ENCODE results near the gene PRR5. TPM values are rescaled to one million over a fixed set of nuclear protein-coding genes. Genes with fewer than 3 reads are reported as not detected.

Gene PRR5
- total RNA-seq, 1 donor from 2014 or later = 13.5 TPM

- peak; percentile 96 for TF ChIP-seq CTCF (IDR thresholded peaks at IDR 0.05)
- no peak overlapping the region for H3K4me3 Mint-ChIP-seq (ENCODE audit: unreplicated experiment)
- no peaks in the 10 kb centered on the region for H3K9me3 Mint-ChIP-seq (ENCODE audit: unreplicated experiment)
- no peaks in the 10 kb centered on the region for H3K27me3 Mint-ChIP-seq (ENCODE audit: unreplicated experiment)
- H3K36me3 Mint-ChIP-seq (ENCODE audit: unreplicated experiment) = no peaks in the 10 kb centered on the region
- no peaks in the 10 kb centered on the region for H3K4me1 Mint-ChIP-seq (ENCODE audit: unreplicated experiment)
- DNase-seq (ENCODE audit: extremely low spot score, unreplicated experiment) = peak; percentile 93
- H3K27ac Mint-ChIP-seq (ENCODE audit: unreplicated experiment) = no peak overlapping the region
Measured at GRCh38 chr22:44735518-44736428, 33.8 kb downstream of the PRR5 start.

GRCh38 chr22:44736581-44737405, 34.8 kb downstream of the PRR5 start:
- TF ChIP-seq CTCF (IDR thresholded peaks at IDR 0.05) = no peak
- Mint-ChIP-seq H3K4me3 (ENCODE audit: unreplicated experiment) (no peak overlapping the region), H3K4me1 (ENCODE audit: unreplicated experiment) (no peaks in the 10 kb centered on the region), H3K27me3 (ENCODE audit: unreplicated experiment) (no peaks in the 10 kb centered on the region), H3K9me3 (ENCODE audit: unreplicated experiment) (no peaks in the 10 kb centered on the region), H3K27ac (ENCODE audit: unreplicated experiment) (no peak overlapping the region), H3K36me3 (ENCODE audit: unreplicated experiment) (no peaks in the 10 kb centered on the region)
- peak; percentile 84 for DNase-seq (ENCODE audit: extremely low spot score, unreplicated experiment)

- H3K9me3 Mint-ChIP-seq (ENCODE audit: unreplicated experiment) = no peaks in the 10 kb centered on the region
- TF ChIP-seq CTCF (IDR thresholded peaks at IDR 0.05) = no peak
- no peaks in the 10 kb centered on the region for H3K4me1 Mint-ChIP-seq (ENCODE audit: unreplicated experiment)
- peak; percentile 80 for DNase-seq (ENCODE audit: extremely low spot score, unreplicated experiment)
- no peak overlapping the region for H3K27ac Mint-ChIP-seq (ENCODE audit: unreplicated experiment)
- H3K4me3 Mint-ChIP-seq (ENCODE audit: unreplicated experiment) = no peak overlapping the region
- no peaks in the 10 kb centered on the region for H3K36me3 Mint-ChIP-seq (ENCODE audit: unreplicated experiment)
- H3K27me3 Mint-ChIP-seq (ENCODE audit: unreplicated experiment) = no peaks in the 10 kb centered on the region
Measured at GRCh38 chr22:44737406-44738346, 35.7 kb downstream of the PRR5 start.

GRCh38 chr22:44738347-44738715, 36.3 kb downstream of the PRR5 start:
- no peaks in the 10 kb centered on the region for H3K9me3 Mint-ChIP-seq (ENCODE audit: unreplicated experiment)
- DNase-seq (ENCODE audit: extremely low spot score, unreplicated experiment) = no peak
- peaks cover 2% of the 10 kb centered on the region for H3K27me3 Mint-ChIP-seq (ENCODE audit: unreplicated experiment)
- no peaks in the 10 kb centered on the region for H3K36me3 Mint-ChIP-seq (ENCODE audit: unreplicated experiment)
- no peaks in the 10 kb centered on the region for H3K4me1 Mint-ChIP-seq (ENCODE audit: unreplicated experiment)
- no peak for TF ChIP-seq CTCF (IDR thresholded peaks at IDR 0.05)
- H3K4me3 Mint-ChIP-seq (ENCODE audit: unreplicated experiment) = no peak overlapping the region
- H3K27ac Mint-ChIP-seq (ENCODE audit: unreplicated experiment) = no peak overlapping the region
